HG03196 (cell line): ENCODE data around the gene BASP1.
"Not testable (repeated sequence)": the region's sequence is repeated elsewhere in the genome, so short reads cannot be mapped to it uniquely, and the experiment has no call there.

Experiments
- ATAC-seq: cut with Tn5 transposase; IDR thresholded peaks from one replicate; pipeline ENCODE4 v1.9.1; 2021; ENCODE audit not compliant: unreplicated experiment

BASP1 gene

GRCh38 chr5:17190799-17191391, 26.5 kb upstream of the BASP1 start:
- ATAC-seq = no peak

GRCh38 chr5:17191574-17191973, 25.9 kb upstream of the BASP1 start:
- ATAC-seq = not testable (repeated sequence)

- no peak for ATAC-seq
Measured at GRCh38 chr5:17192191-17192590, 25.2 kb upstream of the BASP1 start.

GRCh38 chr5:17196024-17196423, 21.4 kb upstream of the BASP1 start:
- ATAC-seq = no peak

- ATAC-seq = no peak
Measured at GRCh38 chr5:17196697-17197096, 20.7 kb upstream of the BASP1 start.

GRCh38 chr5:17203329-17204132, 13.9 kb upstream of the BASP1 start:
- peak; percentile 85 for ATAC-seq

- ATAC-seq = no peak
Measured at GRCh38 chr5:17204133-17204489, 13.3 kb upstream of the BASP1 start.

GRCh38 chr5:17206021-17206420, 11.4 kb upstream of the BASP1 start:
- ATAC-seq = no peak

- ATAC-seq = no peak
Measured at GRCh38 chr5:17212191-17212590, 5.2 kb upstream of the BASP1 start.

GRCh38 chr5:17212996-17213395, 4.4 kb upstream of the BASP1 start:
- no peak for ATAC-seq

- ATAC-seq = no peak
Measured at GRCh38 chr5:17213938-17214337, 3.5 kb upstream of the BASP1 start.

- no peak for ATAC-seq
Measured at GRCh38 chr5:17214893-17215292, 2.5 kb upstream of the BASP1 start.

GRCh38 chr5:17215361-17215760, 2.1 kb upstream of the BASP1 start:
- no peak for ATAC-seq

GRCh38 chr5:17216176-17216973, 1.1 kb upstream of the BASP1 start:
- peak; percentile 37 for ATAC-seq

- no peak for ATAC-seq
Measured at GRCh38 chr5:17216974-17217492, 398 bp upstream of the BASP1 start.

GRCh38 chr5:17218353-17219005, 1.0 kb downstream of the BASP1 start:
- ATAC-seq = peak; percentile 36

GRCh38 chr5:17219006-17219422, 1.6 kb downstream of the BASP1 start:
- peak; percentile 13 for ATAC-seq

- ATAC-seq = no peak
Measured at GRCh38 chr5:17219469-17219868, 2.0 kb downstream of the BASP1 start.

GRCh38 chr5:17219992-17220391, 2.6 kb downstream of the BASP1 start:
- ATAC-seq = no peak

GRCh38 chr5:17220469-17220868, 3.0 kb downstream of the BASP1 start:
- no peak for ATAC-seq
